CD4-positive, alpha-beta memory T cell (primary cell): ENCODE results near the gene NTN5. TPM values are rescaled to one million over a fixed set of nuclear protein-coding genes. Genes with fewer than 3 reads are reported as not detected.
"Not testable (repeated sequence)": the region's sequence is repeated elsewhere in the genome, so short reads cannot be mapped to it uniquely, and the experiment has no call there.

ENCODE experiments used
- CTCF ChIA-PET: fragments of 350-600 bp; sonication (Branson Sonifier 250); formaldehyde crosslinking; loops from one replicate; lab custom pipeline; 2021; ENCODE audit warnings: inconsistent platforms; ENCODE audit not compliant: partially characterized antibody; lab: Charles Lee
- POLR2A ChIA-PET: fragments of 350-600 bp; sonication (Branson Sonifier 250); formaldehyde crosslinking; loops from one replicate; lab custom pipeline; 2021; ENCODE audit not compliant: partially characterized antibody; lab: Charles Lee
- DNase-seq, 5 donors: peaks; one replicate each; pipeline versions ENCODE4 v3.0.0 to v3.0.0-alpha.2; 2020 to 2022; ENCODE audit warnings: mixed read lengths in 1 of 5
- H3K27ac ChIP-seq: one replicate; pipeline ENCODE4 v1.7.0; 2013; ENCODE audit warnings: low read depth, low read length
- H3K27me3 ChIP-seq: 2 replicates; pipeline ENCODE4 v1.7.0; 2013; ENCODE audit warnings: mild to moderate bottlenecking, low read length, moderate library complexity; ENCODE audit not compliant: insufficient read depth
- H3K36me3 ChIP-seq: 2 replicates; pipeline ENCODE4 v1.7.0; 2013; ENCODE audit warnings: mild to moderate bottlenecking, low read length, moderate library complexity; ENCODE audit not compliant: insufficient read depth
- H3K4me1 ChIP-seq: 2 replicates; pipeline ENCODE4 v1.7.0; 2013; ENCODE audit warnings: mild to moderate bottlenecking, low read length, moderate library complexity; ENCODE audit not compliant: insufficient read depth
- H3K4me3 ChIP-seq, 2 donors: one replicate each; pipeline ENCODE4 v1.7.0; 2013; ENCODE audit warnings: low read length in 2 of 2, mild to moderate bottlenecking in 1 of 2
- H3K9me3 ChIP-seq, 2 donors: one replicate each; pipeline ENCODE4 v1.7.0; 2013; ENCODE audit warnings: low read length in 2 of 2, control low read depth in 1 of 2; ENCODE audit not compliant: control insufficient read depth in 1 of 2
- H3K27ac Mint-ChIP-seq, 7 donors: one replicate each; pipeline ENCODE4 v1.8.0; 2020 to 2021; ENCODE audit warnings: mixed read lengths in 7 of 7, mild to moderate bottlenecking in 6 of 7, inconsistent platforms in 3 of 7, moderate library complexity in 3 of 7
- H3K27me3 Mint-ChIP-seq, 2 donors: one replicate each; pipeline ENCODE4 v1.8.0; 2020 to 2021; ENCODE audit warnings: mixed read lengths in 2 of 2
- H3K36me3 Mint-ChIP-seq, 2 donors: one replicate each; pipeline ENCODE4 v1.8.0; 2020 to 2021; ENCODE audit warnings: mixed read lengths in 2 of 2, inconsistent platforms in 1 of 2, mild to moderate bottlenecking in 1 of 2
- H3K4me1 Mint-ChIP-seq, 4 donors: one replicate each; pipeline ENCODE4 v1.8.0; 2020 to 2021; ENCODE audit warnings: mixed read lengths in 4 of 4, mild to moderate bottlenecking in 1 of 4
- H3K4me3 Mint-ChIP-seq, 8 donors: one replicate each; pipeline ENCODE4 v1.8.0; 2020 to 2021; ENCODE audit warnings: mixed read lengths in 8 of 8, mild to moderate bottlenecking in 7 of 8, moderate library complexity in 6 of 8, inconsistent platforms in 3 of 8
- H3K9me3 Mint-ChIP-seq, 8 donors: one replicate each; pipeline ENCODE4 v1.8.0; 2020 to 2021; ENCODE audit warnings: mixed read lengths in 8 of 8, mild to moderate bottlenecking in 5 of 8, inconsistent platforms in 3 of 8, moderate library complexity in 1 of 8
- intact Hi-C: fragments of 100-400 bp; cut with micrococcal nuclease; formaldehyde crosslinking; loops from one replicate; pipeline ENCODE4 v1.15.1; 2023
- polyA plus RNA-seq, 2 donors: library from polyadenylated mRNA; unstranded; fragments of 300-500 nt; fragmentation: Illumina TruSeq; gene quantifications; one replicate each; pipeline ENCODE4 v1.2.3, GENCODE V29; 2021
- total RNA-seq, 2 experiments: library from RNA; stranded (reverse); gene quantifications; one replicate each; pipeline ENCODE4 v1.2.3, GENCODE V29; 2021

The NTN5 gene
- total and polyA plus RNA-seq, 4 experiments from 2014 or later = 0.62 to 3.3 (median 2.3) TPM; not detected in 1

- no peaks in the 10 kb centered on the region for H3K27me3 Mint-ChIP-seq
- no peaks in the 10 kb centered on the region for H3K9me3 Mint-ChIP-seq
- no peaks in the 10 kb centered on the region for H3K9me3 ChIP-seq
- peaks cover 5 to 12% (median 8%) of the 10 kb centered on the region in 4 donors for H3K4me1 Mint-ChIP-seq
- H3K36me3 Mint-ChIP-seq = no peaks in the 10 kb centered on the region
- DNase-seq = peak; percentile 82 to 88 (median 85)
- peak overlapping the region; percentile 70 to 87 (median 81) for H3K4me3 Mint-ChIP-seq
- H3K27ac ChIP-seq = peak overlapping the region; percentile 44
- H3K4me1 ChIP-seq = peaks cover 10% of the 10 kb centered on the region
- H3K4me3 ChIP-seq = peak overlapping the region in 1 of 2 donors; percentile 25
- H3K36me3 ChIP-seq = no peaks in the 10 kb centered on the region
- no peaks in the 10 kb centered on the region for H3K27me3 ChIP-seq
- ChIA-PET CTCF (no interaction called here), POLR2A (interaction anchor here (1.3 kb wide), 1 partner anchor 52 kb away, joined by 3 read pairs; no protein-coding TSS in a partner anchor)
- H3K27ac Mint-ChIP-seq = peak overlapping the region; percentile 79 to 99 (median 98)
- intact Hi-C loops = loop anchor here (1.0 kb wide), 1 partner anchor 15 kb away; the partner anchor contains the start of gene CA11
These were observed 11.7 kb downstream of the NTN5 start for GRCh38 chr19:48660852-48661710.

- Mint-ChIP-seq H3K27ac (peak overlapping the region in 1 of 7 donors; percentile 31), H3K27me3 (no peaks in the 10 kb centered on the region), H3K36me3 (no peaks in the 10 kb centered on the region), H3K4me1 (peaks cover 5 to 12% (median 8%) of the 10 kb centered on the region in 4 donors), H3K4me3 (no peak overlapping the region), H3K9me3 (no peaks in the 10 kb centered on the region)
- POLR2A ChIA-PET = no interaction called here
- Histone ChIP-seq H3K36me3 (no peaks in the 10 kb centered on the region), H3K9me3 (no peaks in the 10 kb centered on the region), H3K4me1 (peaks cover 10% of the 10 kb centered on the region), H3K4me3 (no peak overlapping the region), H3K27ac (no peak overlapping the region), H3K27me3 (no peaks in the 10 kb centered on the region)
- intact Hi-C loops = no loop called here
- CTCF ChIA-PET = interaction anchor here (2.1 kb wide), 1 partner anchor 15 kb away, joined by 6 read pairs; no protein-coding TSS in a partner anchor
- no peak for DNase-seq
These were observed 13.0 kb downstream of the NTN5 start for GRCh38 chr19:48659768-48660167.

GRCh38 chr19:48658483-48658882 is 14.3 kb downstream of the NTN5 start:
- DNase-seq = no peak
- no peaks in the 10 kb centered on the region for H3K27me3 ChIP-seq
- H3K4me3 Mint-ChIP-seq = peak overlapping the region in 1 of 8 donors; percentile 25
- no peak overlapping the region for H3K4me3 ChIP-seq
- intact Hi-C loops = no loop called here
- no peaks in the 10 kb centered on the region for H3K36me3 ChIP-seq
- no peaks in the 10 kb centered on the region for H3K9me3 ChIP-seq
- no peaks in the 10 kb centered on the region for H3K9me3 Mint-ChIP-seq
- H3K27ac Mint-ChIP-seq = peak overlapping the region in 2 of 7 donors; percentile 70 to 79
- no peaks in the 10 kb centered on the region for H3K27me3 Mint-ChIP-seq
- H3K36me3 Mint-ChIP-seq = no peaks in the 10 kb centered on the region
- CTCF ChIA-PET = interaction anchor here (1.5 to 2.1 kb wide), 4 partner anchors 16 to 185 kb away, joined by 3 to 6 read pairs (median 5); no protein-coding TSS in a partner anchor
- POLR2A ChIA-PET = interaction anchor here (0.8 kb wide), 1 partner anchor 10 kb away, joined by 3 read pairs; no protein-coding TSS in a partner anchor
- H3K27ac ChIP-seq = no peak overlapping the region
- H3K4me1 ChIP-seq = peaks cover 10% of the 10 kb centered on the region
- peaks cover 5 to 12% (median 8%) of the 10 kb centered on the region in 4 donors for H3K4me1 Mint-ChIP-seq

- H3K27ac ChIP-seq, H3K27me3 ChIP-seq, H3K4me3 Mint-ChIP-seq, H3K9me3 ChIP-seq, DNase-seq, intact Hi-C loops, H3K36me3 ChIP-seq, H3K27me3 Mint-ChIP-seq, H3K4me3 ChIP-seq, H3K9me3 Mint-ChIP-seq, H3K36me3 Mint-ChIP-seq: not testable (repeated sequence)
- Mint-ChIP-seq H3K27ac (peak overlapping the region in 1 of 7 donors; percentile 55), H3K4me1 (peaks cover 5 to 12% (median 8%) of the 10 kb centered on the region in 4 donors)
- ChIA-PET POLR2A (interaction anchor here (0.6 kb wide), 1 partner anchor 130 kb away, joined by 3 read pairs; no protein-coding TSS in a partner anchor), CTCF (interaction anchor here (0.7 to 1.9 kb wide), 6 partner anchors 16 to 504 kb away, joined by 3 to 6 read pairs (median 4); no protein-coding TSS in a partner anchor)
- H3K4me1 ChIP-seq = peaks cover 10% of the 10 kb centered on the region
These were observed 15.0 kb downstream of the NTN5 start for GRCh38 chr19:48657828-48658227.

- Mint-ChIP-seq H3K27ac (peak overlapping the region in 1 of 7 donors; percentile 70), H3K27me3 (no peaks in the 10 kb centered on the region), H3K36me3 (no peaks in the 10 kb centered on the region), H3K4me3 (no peak overlapping the region), H3K9me3 (no peaks in the 10 kb centered on the region), H3K4me1 (peaks cover 5 to 9% (median 8%) of the 10 kb centered on the region in 4 donors)
- Histone ChIP-seq H3K9me3 (no peaks in the 10 kb centered on the region), H3K36me3 (no peaks in the 10 kb centered on the region), H3K27ac (no peak overlapping the region), H3K4me1 (peaks cover 10% of the 10 kb centered on the region), H3K4me3 (no peak overlapping the region), H3K27me3 (no peaks in the 10 kb centered on the region)
- POLR2A ChIA-PET = interaction anchor here (0.6 to 2.3 kb wide), 2 partner anchors 11 to 131 kb away, joined by 3 to 8 read pairs; partner anchors contain the start of gene CA11
- CTCF ChIA-PET = interaction anchor here (0.9 to 1.9 kb wide), 4 partner anchors 17 to 187 kb away, joined by 3 to 6 read pairs (median 4); no protein-coding TSS in a partner anchor
- no peak for DNase-seq
- intact Hi-C loops = no loop called here
These were observed 15.9 kb downstream of the NTN5 start for GRCh38 chr19:48656840-48657474.

- H3K4me3 ChIP-seq = no peak overlapping the region
- no peaks in the 10 kb centered on the region for H3K36me3 ChIP-seq
- ChIA-PET CTCF (interaction anchor here (1.7 kb wide), 1 partner anchor 21 kb away, joined by 13 read pairs; no protein-coding TSS in a partner anchor), POLR2A (no interaction called here)
- no peak overlapping the region for H3K27ac ChIP-seq
- H3K9me3 ChIP-seq = no peaks in the 10 kb centered on the region
- no peak for DNase-seq
- Mint-ChIP-seq H3K27me3 (no peaks in the 10 kb centered on the region), H3K9me3 (no peaks in the 10 kb centered on the region), H3K4me1 (peaks cover 2 to 9% (median 4%) of the 10 kb centered on the region in 4 donors), H3K4me3 (no peak overlapping the region), H3K36me3 (no peaks in the 10 kb centered on the region), H3K27ac (peak overlapping the region in 1 of 7 donors; percentile 70)
- intact Hi-C loops = no loop called here
- peaks cover 4% of the 10 kb centered on the region for H3K4me1 ChIP-seq
- H3K27me3 ChIP-seq = no peaks in the 10 kb centered on the region
These were observed 18.3 kb downstream of the NTN5 start for GRCh38 chr19:48654299-48655059.
